Psoas muscle (tissue), 8 donors: ENCODE measurements around the gene VWA5B1. TPM values are rescaled to one million over a fixed set of nuclear protein-coding genes. Genes with fewer than 3 reads are reported as not detected.

Experiments used
- ATAC-seq, 4 donors: fragments of 200-7000 bp; cut with Tn5 transposase; one replicate each; pipeline ENCODE4 v1.9.1; 2020; ENCODE audit warnings: moderate library complexity in 3 of 4, mild to moderate bottlenecking in 2 of 4
- DNase-seq, 2 donors: peaks; one replicate each; pipeline ENCODE4 v3.0.0-alpha.2; 2020
- H3K27ac ChIP-seq: fragments of 200-600 bp; one replicate; pipeline ENCODE4 v1.8.0; 2022
- H3K27me3 ChIP-seq, 3 donors: fragments of 200-600 bp in 1 of 3; one replicate each; pipeline versions ENCODE4 v1.6.1 to v1.8.0; 2013 to 2022; ENCODE audit warnings: low read length in 2 of 3, mild to moderate bottlenecking in 2 of 3, moderate library complexity in 1 of 3; ENCODE audit not compliant: insufficient read depth in 3 of 3
- H3K36me3 ChIP-seq, 2 donors: fragments of 200-600 bp in 1 of 2; one replicate each; pipeline versions ENCODE4 v1.6.1 to v1.8.0; 2013 to 2022; ENCODE audit warnings: low read depth in 1 of 2, mild to moderate bottlenecking in 1 of 2, moderate library complexity in 1 of 2; ENCODE audit not compliant: insufficient read depth in 1 of 2
- H3K4me1 ChIP-seq: fragments of 200-600 bp; one replicate; pipeline ENCODE4 v1.8.0; 2022
- H3K4me3 ChIP-seq: fragments of 200-600 bp; one replicate; pipeline ENCODE4 v1.8.0; 2022; ENCODE audit warnings: mild to moderate bottlenecking
- H3K9me3 ChIP-seq: fragments of 200-600 bp; one replicate; pipeline ENCODE4 v1.8.0; 2022
- WGBS, 3 donors: extraction: QIAGEN DNeasy Blood & Tissue Kit; methylation state at CpG; one replicate each; pipeline versions ENCODE4 v1.1.6 to v1.1.7; 2013; 5-methylcytosine and 5-hydroxymethylcytosine counted together
- intact Hi-C, 2 donors: fragments of 100-400 bp; cut with DNase I; formaldehyde crosslinking; loops; one replicate each; pipeline versions ENCODE4 v1.11.0 to v1.14.2; 2022
- polyA plus RNA-seq, 3 donors: library from polyadenylated mRNA; stranded (reverse); fragments of 200-250 nt; gene quantifications; one replicate each; pipeline ENCODE4 v1.2.3, GENCODE V29; 2013
- total RNA-seq, 4 donors: library from RNA; stranded (reverse); fragmentation: NEBNext Ultra II Directional in 2 of 4; extraction: Animal tissue kit (Norgen Biotek cat#: 25700) in 2 of 4; gene quantifications; one replicate each; pipeline versions ENCODE4 v1.2.1 to v1.2.4, GENCODE V29; 2021 to 2023
- TF ChIP-seq, protein P1 (sequence below): fragments of 200-600 bp; IDR thresholded peaks from one replicate; pipeline ENCODE4 v1.8.0; 2022; ENCODE audit warnings: antibody characterized with exemption
- donor health status: healthy with polysubstance abuse.
- donor health status: DM: no; HTN: no; CAD: no; lungs with moderate emphysema.
- donor health status: Bipolar disorder and iron deficiency.
- donor health status: healthy.
- donor health status: DM: yes; HTN: yes; CAD: no.
- donor health status: DM: no; HTN: no; CAD: no.
- donor health status: DM: no; HTN: no; CAD: no.
- donor health status: DM: yes; HTN: yes; CAD: no.

Gene VWA5B1
- total and polyA plus RNA-seq, 7 donors = under 0.01 to 0.17 (median 0.12) TPM; not detected in 4

DNA sequence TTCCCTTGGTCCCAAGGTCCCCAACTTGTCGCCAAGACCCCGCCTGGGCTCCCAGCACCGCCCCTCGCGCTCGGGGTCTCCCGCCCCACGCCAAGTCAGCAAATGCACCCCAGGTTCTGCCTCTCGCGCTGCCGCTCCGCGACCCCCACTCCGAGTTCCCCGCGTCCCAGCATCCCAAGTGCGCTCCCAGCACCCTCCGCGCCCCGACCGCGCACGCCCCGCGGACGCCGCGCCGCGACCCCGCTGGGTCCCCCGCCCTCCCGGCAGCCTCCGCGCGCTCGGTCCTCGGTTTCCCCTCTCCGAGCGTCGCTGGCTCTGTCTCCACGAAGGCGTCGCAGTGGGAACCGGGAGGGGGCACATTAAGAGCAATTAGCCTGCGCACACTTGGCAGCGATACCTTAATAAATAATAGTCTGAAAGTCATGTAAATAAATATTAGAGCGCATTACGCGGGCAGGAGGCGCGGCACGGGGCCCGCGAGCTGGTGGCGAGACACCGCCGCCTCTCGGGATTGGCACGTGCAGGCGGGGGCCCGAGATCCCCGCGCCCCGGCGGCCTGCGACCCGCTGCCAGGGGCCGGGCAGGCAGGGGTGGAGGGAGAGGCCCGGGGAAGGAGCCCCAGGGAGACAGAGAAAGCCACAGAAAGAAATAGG lies 75.9 kb downstream of the VWA5B1 start:
- DNase-seq = no peak
- H3K27me3 ChIP-seq = peaks cover 0 to 46% (median 5%) of the 10 kb centered on the region in 3 donors
- TF ChIP-seq, protein P1, sequence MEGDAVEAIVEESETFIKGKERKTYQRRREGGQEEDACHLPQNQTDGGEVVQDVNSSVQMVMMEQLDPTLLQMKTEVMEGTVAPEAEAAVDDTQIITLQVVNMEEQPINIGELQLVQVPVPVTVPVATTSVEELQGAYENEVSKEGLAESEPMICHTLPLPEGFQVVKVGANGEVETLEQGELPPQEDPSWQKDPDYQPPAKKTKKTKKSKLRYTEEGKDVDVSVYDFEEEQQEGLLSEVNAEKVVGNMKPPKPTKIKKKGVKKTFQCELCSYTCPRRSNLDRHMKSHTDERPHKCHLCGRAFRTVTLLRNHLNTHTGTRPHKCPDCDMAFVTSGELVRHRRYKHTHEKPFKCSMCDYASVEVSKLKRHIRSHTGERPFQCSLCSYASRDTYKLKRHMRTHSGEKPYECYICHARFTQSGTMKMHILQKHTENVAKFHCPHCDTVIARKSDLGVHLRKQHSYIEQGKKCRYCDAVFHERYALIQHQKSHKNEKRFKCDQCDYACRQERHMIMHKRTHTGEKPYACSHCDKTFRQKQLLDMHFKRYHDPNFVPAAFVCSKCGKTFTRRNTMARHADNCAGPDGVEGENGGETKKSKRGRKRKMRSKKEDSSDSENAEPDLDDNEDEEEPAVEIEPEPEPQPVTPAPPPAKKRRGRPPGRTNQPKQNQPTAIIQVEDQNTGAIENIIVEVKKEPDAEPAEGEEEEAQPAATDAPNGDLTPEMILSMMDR = no peak
- H3K4me3 ChIP-seq = peak overlapping the region; percentile 58
- no peaks in the 10 kb centered on the region for H3K36me3 ChIP-seq
- intact Hi-C loops = no loop called here
- no peaks in the 10 kb centered on the region for H3K9me3 ChIP-seq
- H3K27ac ChIP-seq = no peak overlapping the region
- WGBS, 3 donors = 1 to 2% (median 2%) methylated on average over 49 to 70 of the region's 70 CpGs
- peaks cover 5% of the 10 kb centered on the region for H3K4me1 ChIP-seq
- ATAC-seq = peak in 1 of 4 donors; percentile 31

DNA sequence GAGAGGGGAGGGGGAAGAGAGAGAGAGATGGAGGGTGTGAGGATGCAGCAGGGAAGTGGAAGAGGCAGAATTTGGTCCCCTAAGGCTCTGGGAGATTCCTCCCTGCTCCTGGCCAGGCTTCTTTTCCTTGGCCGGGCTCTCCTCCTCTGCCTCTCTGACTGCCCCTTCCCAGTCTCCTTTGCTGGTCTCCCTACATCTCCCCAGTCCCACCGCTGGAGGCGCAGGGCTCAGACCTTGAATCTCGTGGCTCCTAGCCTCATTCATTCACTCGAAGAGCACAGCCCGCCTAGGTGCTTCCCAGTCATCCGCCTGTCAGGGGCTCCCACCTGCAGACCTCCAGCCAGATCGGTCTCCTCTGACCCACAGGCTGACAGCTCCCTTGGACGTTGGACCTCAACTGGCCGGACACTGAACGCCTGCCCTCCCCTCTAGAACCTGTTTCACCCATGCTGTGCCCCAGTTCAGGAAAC lies 76.5 kb downstream of the VWA5B1 start:
- ATAC-seq = peak; percentile 77 to 90 (median 80)
- DNase-seq = peak; percentile 42 to 69
- WGBS, 3 donors = 5 to 8% (median 6%) methylated on average over 10 to 11 of the region's 11 CpGs
- Histone ChIP-seq H3K27me3 (peaks cover 0 to 46% (median 8%) of the 10 kb centered on the region in 3 donors), H3K27ac (no peak overlapping the region), H3K36me3 (no peaks in the 10 kb centered on the region), H3K9me3 (no peaks in the 10 kb centered on the region), H3K4me1 (peaks cover 5% of the 10 kb centered on the region), H3K4me3 (peak overlapping the region; percentile 58)
- TF ChIP-seq, protein P1 = peak; percentile 51
- intact Hi-C loops = no loop called here

DNA sequence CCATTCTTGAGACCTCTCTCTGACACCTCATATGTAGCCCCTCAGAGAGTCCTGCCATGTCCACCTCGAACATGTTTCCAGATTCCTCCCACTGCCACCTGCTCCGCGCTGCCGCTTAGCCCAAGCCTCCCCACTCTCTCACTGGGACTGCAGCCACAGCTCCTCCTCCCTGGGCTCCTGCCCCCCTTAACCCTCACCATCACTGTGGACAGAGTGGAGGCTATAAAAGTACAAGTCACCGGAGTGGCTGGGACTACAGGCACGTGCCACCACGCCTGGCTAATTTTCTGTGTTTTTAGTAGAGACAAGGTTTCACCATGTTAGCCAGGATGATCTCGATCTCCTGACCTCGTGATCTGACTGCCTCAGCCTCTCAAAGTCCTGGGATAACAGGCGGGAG lies 77.0 kb downstream of the VWA5B1 start:
- ATAC-seq = peak in 2 of 4 donors; percentile 33 to 47
- intact Hi-C loops = no loop called here

DNA sequence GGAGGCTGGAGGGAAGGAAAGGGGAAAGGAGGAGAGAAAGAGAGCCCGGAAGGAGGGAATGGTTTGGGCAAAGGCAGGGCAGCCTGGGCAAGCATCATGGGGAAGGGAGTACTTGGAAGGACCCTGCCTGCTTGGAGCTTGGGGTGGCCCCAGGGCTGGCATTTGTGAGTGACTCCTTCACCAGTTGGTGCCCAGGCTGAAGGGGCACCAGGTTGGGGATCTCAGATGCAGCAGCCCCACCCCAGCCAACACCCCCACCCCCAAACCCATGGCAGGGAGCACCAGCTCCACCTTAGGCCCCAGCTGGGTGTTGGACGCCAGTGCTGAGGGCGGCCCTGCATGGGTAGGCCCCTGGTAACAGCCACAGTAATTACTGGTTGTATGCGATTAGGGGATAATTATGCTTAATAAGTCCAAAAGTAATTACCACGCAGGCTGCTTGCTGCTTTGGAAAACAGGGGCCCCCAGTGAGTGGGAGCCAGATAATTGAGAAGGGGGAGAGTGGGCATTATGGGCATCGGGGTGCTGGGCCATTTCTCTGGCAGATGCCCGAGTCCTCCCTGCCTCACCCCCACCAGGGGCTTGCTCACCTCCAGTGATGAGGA lies 78.3 kb downstream of the VWA5B1 start:
- ATAC-seq = no peak
- H3K4me1 ChIP-seq = peaks cover 5% of the 10 kb centered on the region
- H3K27me3 ChIP-seq = peaks cover 0 to 46% (median 8%) of the 10 kb centered on the region in 3 donors
- WGBS, 3 donors = 89 to 95% (median 89%) methylated on average over 7 of the region's 7 CpGs
- DNase-seq = no peak
- TF ChIP-seq, protein P1 = no peak
- H3K4me3 ChIP-seq = no peak overlapping the region
- H3K36me3 ChIP-seq = no peaks in the 10 kb centered on the region
- intact Hi-C loops = no loop called here
- no peak overlapping the region for H3K27ac ChIP-seq
- H3K9me3 ChIP-seq = no peaks in the 10 kb centered on the region

More for the DNA sequence above, 77.0 kb downstream of the VWA5B1 start:
- no peak overlapping the region for H3K27ac ChIP-seq
- WGBS, 3 donors = 14 to 28% (median 25%) methylated on average over 10 of the region's 10 CpGs
- H3K4me3 ChIP-seq = no peak overlapping the region
- no peak for DNase-seq
- H3K9me3 ChIP-seq = no peaks in the 10 kb centered on the region
- peaks cover 0 to 46% (median 8%) of the 10 kb centered on the region in 3 donors for H3K27me3 ChIP-seq
- H3K4me1 ChIP-seq = peaks cover 5% of the 10 kb centered on the region
- TF ChIP-seq, protein P1 = no peak
- no peaks in the 10 kb centered on the region for H3K36me3 ChIP-seq
